ENCODE results near the gene DNASE1L1. TPM values are rescaled to one million over a fixed set of nuclear protein-coding genes. Genes with fewer than 3 reads are reported as not detected.

DNASE1L1 gene
- total and polyA plus RNA-seq, 4 donors: 9.3 to 22.1 (median 16.7) TPM

GRCh38 chrX:154402622-154403127 is 6.4 kb downstream of the DNASE1L1 start:
- Histone ChIP-seq H3K9ac (ENCODE audit: low read depth in 1 of 2, low read length in 2 of 2) (no peak overlapping the region), H3K4me1 (ENCODE audit: control insufficient read depth in 4 of 4, insufficient read depth in 4 of 4, low read length in 3 of 4) (peaks cover 1 to 34% (median 26%) of the 10 kb centered on the region in 4 donors), H3K36me3 (ENCODE audit: control insufficient read depth in 4 of 4, insufficient read depth in 3 of 4, low read depth in 1 of 4, low read length in 3 of 4) (peaks cover 0 to 10% (median 7%) of the 10 kb centered on the region in 4 donors), H3K9me3 (ENCODE audit: control insufficient read depth in 4 of 4, low read length in 3 of 4) (no peaks in the 10 kb centered on the region), H3K27me3 (ENCODE audit: control insufficient read depth in 4 of 4, insufficient read depth in 4 of 4, low read length in 3 of 4) (no peaks in the 10 kb centered on the region), H3K27ac (ENCODE audit: low read depth in 1 of 2, low read length in 2 of 2) (no peak overlapping the region), H3K4me3 (ENCODE audit: low read depth in 1 of 3, low read length in 3 of 3) (no peak overlapping the region)
- TF ChIP-seq, protein P1, sequence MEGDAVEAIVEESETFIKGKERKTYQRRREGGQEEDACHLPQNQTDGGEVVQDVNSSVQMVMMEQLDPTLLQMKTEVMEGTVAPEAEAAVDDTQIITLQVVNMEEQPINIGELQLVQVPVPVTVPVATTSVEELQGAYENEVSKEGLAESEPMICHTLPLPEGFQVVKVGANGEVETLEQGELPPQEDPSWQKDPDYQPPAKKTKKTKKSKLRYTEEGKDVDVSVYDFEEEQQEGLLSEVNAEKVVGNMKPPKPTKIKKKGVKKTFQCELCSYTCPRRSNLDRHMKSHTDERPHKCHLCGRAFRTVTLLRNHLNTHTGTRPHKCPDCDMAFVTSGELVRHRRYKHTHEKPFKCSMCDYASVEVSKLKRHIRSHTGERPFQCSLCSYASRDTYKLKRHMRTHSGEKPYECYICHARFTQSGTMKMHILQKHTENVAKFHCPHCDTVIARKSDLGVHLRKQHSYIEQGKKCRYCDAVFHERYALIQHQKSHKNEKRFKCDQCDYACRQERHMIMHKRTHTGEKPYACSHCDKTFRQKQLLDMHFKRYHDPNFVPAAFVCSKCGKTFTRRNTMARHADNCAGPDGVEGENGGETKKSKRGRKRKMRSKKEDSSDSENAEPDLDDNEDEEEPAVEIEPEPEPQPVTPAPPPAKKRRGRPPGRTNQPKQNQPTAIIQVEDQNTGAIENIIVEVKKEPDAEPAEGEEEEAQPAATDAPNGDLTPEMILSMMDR (IDR thresholded peaks at IDR 0.05; ENCODE audit: low read depth, low read length, missing input control): no peak
- TF ChIP-seq, protein P2, sequence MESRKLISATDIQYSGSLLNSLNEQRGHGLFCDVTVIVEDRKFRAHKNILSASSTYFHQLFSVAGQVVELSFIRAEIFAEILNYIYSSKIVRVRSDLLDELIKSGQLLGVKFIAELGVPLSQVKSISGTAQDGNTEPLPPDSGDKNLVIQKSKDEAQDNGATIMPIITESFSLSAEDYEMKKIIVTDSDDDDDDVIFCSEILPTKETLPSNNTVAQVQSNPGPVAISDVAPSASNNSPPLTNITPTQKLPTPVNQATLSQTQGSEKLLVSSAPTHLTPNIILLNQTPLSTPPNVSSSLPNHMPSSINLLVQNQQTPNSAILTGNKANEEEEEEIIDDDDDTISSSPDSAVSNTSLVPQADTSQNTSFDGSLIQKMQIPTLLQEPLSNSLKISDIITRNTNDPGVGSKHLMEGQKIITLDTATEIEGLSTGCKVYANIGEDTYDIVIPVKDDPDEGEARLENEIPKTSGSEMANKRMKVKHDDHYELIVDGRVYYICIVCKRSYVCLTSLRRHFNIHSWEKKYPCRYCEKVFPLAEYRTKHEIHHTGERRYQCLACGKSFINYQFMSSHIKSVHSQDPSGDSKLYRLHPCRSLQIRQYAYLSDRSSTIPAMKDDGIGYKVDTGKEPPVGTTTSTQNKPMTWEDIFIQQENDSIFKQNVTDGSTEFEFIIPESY (IDR thresholded peaks at IDR 0.05): no peak
- no peak for TF ChIP-seq NR2F2 (IDR thresholded peaks at IDR 0.05)
- 76% methylated on average over 19 of the region's 19 CpGs for WGBS
- no peak for DNase-seq (ENCODE audit: low spot score)

GRCh38 chrX:154401918-154402621 is 7.0 kb downstream of the DNASE1L1 start:
- TF ChIP-seq HNF4A (conservative IDR thresholded peaks at IDR 0.05): no peak
- TF ChIP-seq NR2F2 (IDR thresholded peaks at IDR 0.05): no peak
- no peak overlapping the region for H3K9ac ChIP-seq (ENCODE audit: low read depth in 1 of 2, low read length in 2 of 2)
- no peaks in the 10 kb centered on the region for H3K9me3 ChIP-seq (ENCODE audit: control insufficient read depth in 4 of 4, low read length in 3 of 4)
- no peak overlapping the region for H3K4me3 ChIP-seq (ENCODE audit: low read depth in 1 of 3, low read length in 3 of 3)
- H3K4me1 ChIP-seq (ENCODE audit: control insufficient read depth in 4 of 4, insufficient read depth in 4 of 4, low read length in 3 of 4): peaks cover 1 to 35% (median 26%) of the 10 kb centered on the region in 4 donors
- 38% methylated on average over 6 of the region's 6 CpGs for WGBS
- peaks cover 0 to 10% (median 7%) of the 10 kb centered on the region in 4 donors for H3K36me3 ChIP-seq (ENCODE audit: control insufficient read depth in 4 of 4, insufficient read depth in 3 of 4, low read depth in 1 of 4, low read length in 3 of 4)
- no peaks in the 10 kb centered on the region for H3K27me3 ChIP-seq (ENCODE audit: control insufficient read depth in 4 of 4, insufficient read depth in 4 of 4, low read length in 3 of 4)
- DNase-seq (ENCODE audit: low spot score): no peak
- peak overlapping the region in 1 of 2 donors; percentile 50 for H3K27ac ChIP-seq (ENCODE audit: low read depth in 1 of 2, low read length in 2 of 2)

DNA sequence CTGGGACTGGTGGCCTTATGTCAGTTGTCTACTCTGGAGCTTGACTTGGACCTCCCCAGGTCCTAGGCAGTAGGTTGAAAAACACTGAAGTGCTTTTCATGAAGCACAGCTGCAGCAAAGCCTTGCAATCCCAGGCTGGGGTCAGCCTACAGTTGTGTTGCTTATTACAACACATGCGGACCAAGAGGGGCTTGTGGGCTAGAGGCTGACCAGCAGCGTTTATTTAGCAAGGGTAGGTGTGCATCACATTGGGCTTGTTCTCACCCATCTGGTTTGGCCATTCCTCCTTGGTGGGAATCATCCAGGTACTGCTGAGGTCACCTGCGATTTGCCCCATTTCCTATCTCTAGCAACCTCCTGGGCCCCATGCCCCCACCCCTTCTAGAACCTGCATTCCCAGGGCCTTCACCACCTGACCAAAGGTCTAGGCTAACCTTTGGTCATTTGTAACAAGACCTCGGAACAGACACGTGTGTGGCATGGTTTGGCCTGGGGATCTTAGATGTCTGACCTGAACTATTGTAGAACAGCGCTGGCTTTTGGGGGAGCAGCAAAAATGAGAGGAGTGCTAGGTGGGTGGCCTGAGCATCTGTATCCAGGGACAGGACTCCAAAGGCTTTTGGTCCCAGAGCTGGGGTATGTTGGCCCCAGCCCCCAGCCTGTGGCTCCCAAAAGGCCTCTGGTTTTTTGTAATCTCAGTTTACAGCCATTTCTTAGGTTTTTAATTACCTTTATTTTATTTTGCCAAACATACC is 7.8 kb downstream of the DNASE1L1 start:
- no peak for DNase-seq (ENCODE audit: low spot score)
- peak; percentile 52 to 79 for TF ChIP-seq HNF4A (conservative IDR thresholded peaks at IDR 0.05)
- TF ChIP-seq, protein P3, sequence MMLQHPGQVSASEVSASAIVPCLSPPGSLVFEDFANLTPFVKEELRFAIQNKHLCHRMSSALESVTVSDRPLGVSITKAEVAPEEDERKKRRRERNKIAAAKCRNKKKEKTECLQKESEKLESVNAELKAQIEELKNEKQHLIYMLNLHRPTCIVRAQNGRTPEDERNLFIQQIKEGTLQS (IDR thresholded peaks at IDR 0.05): no peak
- TF ChIP-seq, protein P2 (IDR thresholded peaks at IDR 0.05): no peak
- TF ChIP-seq, protein P4, sequence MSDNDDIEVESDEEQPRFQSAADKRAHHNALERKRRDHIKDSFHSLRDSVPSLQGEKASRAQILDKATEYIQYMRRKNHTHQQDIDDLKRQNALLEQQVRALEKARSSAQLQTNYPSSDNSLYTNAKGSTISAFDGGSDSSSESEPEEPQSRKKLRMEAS (IDR thresholded peaks at IDR 0.05): peak; percentile 29
- TF ChIP-seq TAF1 (conservative IDR thresholded peaks at IDR 0.05): no peak
- peak in 1 of 2 donors; percentile 64 for TF ChIP-seq RXRA (IDR thresholded peaks at IDR 0.05)
- TF ChIP-seq, protein P1 (IDR thresholded peaks at IDR 0.05; ENCODE audit: low read depth, low read length, missing input control): no peak
- TF ChIP-seq, protein P5, sequence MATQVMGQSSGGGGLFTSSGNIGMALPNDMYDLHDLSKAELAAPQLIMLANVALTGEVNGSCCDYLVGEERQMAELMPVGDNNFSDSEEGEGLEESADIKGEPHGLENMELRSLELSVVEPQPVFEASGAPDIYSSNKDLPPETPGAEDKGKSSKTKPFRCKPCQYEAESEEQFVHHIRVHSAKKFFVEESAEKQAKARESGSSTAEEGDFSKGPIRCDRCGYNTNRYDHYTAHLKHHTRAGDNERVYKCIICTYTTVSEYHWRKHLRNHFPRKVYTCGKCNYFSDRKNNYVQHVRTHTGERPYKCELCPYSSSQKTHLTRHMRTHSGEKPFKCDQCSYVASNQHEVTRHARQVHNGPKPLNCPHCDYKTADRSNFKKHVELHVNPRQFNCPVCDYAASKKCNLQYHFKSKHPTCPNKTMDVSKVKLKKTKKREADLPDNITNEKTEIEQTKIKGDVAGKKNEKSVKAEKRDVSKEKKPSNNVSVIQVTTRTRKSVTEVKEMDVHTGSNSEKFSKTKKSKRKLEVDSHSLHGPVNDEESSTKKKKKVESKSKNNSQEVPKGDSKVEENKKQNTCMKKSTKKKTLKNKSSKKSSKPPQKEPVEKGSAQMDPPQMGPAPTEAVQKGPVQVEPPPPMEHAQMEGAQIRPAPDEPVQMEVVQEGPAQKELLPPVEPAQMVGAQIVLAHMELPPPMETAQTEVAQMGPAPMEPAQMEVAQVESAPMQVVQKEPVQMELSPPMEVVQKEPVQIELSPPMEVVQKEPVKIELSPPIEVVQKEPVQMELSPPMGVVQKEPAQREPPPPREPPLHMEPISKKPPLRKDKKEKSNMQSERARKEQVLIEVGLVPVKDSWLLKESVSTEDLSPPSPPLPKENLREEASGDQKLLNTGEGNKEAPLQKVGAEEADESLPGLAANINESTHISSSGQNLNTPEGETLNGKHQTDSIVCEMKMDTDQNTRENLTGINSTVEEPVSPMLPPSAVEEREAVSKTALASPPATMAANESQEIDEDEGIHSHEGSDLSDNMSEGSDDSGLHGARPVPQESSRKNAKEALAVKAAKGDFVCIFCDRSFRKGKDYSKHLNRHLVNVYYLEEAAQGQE (IDR thresholded peaks at IDR 0.05): no peak
- no peak for TF ChIP-seq FOXA2 (IDR thresholded peaks at IDR 0.05)

More for the DNA sequence above, 7.8 kb downstream of the DNASE1L1 start:
- Histone ChIP-seq H3K36me3 (ENCODE audit: control insufficient read depth in 4 of 4, insufficient read depth in 3 of 4, low read depth in 1 of 4, low read length in 3 of 4) (peaks cover 0 to 10% (median 7%) of the 10 kb centered on the region in 4 donors), H3K4me1 (ENCODE audit: control insufficient read depth in 4 of 4, insufficient read depth in 4 of 4, low read length in 3 of 4) (peaks cover 1 to 36% (median 26%) of the 10 kb centered on the region in 4 donors), H3K4me3 (ENCODE audit: low read depth in 1 of 3, low read length in 3 of 3) (no peak overlapping the region), H3K9ac (ENCODE audit: low read depth in 1 of 2, low read length in 2 of 2) (no peak overlapping the region), H3K27ac (ENCODE audit: low read depth in 1 of 2, low read length in 2 of 2) (peak overlapping the region; percentile 47 to 67), H3K9me3 (ENCODE audit: control insufficient read depth in 4 of 4, low read length in 3 of 4) (no peaks in the 10 kb centered on the region), H3K27me3 (ENCODE audit: control insufficient read depth in 4 of 4, insufficient read depth in 4 of 4, low read length in 3 of 4) (no peaks in the 10 kb centered on the region)
- WGBS: 25% methylated on average over 6 of the region's 6 CpGs
